Choroid plexus epithelial cell (primary cell): ENCODE data around the gene EEF1B2.
A peak's percentile ranks its signal among the peaks of the same experiment; 100 is the strongest.
"Not testable (repeated sequence)": the region's sequence is repeated elsewhere in the genome, so short reads cannot be mapped to it uniquely, and the experiment has no call there.

Experiments used
- DNase-seq: peaks from one replicate; pipeline ENCODE4 v3.0.0-alpha.2; 2010; ENCODE audit warnings: low read depth
- H3K4me3 ChIP-seq: 2 replicates; pipeline ENCODE4 v1.5.1; 2011; ENCODE audit warnings: low read depth, mild to moderate bottlenecking, control low read depth, low read length, moderate library complexity
- TF ChIP-seq, protein P1 (sequence below): conservative IDR thresholded peaks from 2 replicates; pipeline ENCODE4 v1.5.1; 2011; ENCODE audit warnings: low read depth, mild to moderate bottlenecking, control low read depth, inconsistent platforms, low read length, moderate library complexity

The EEF1B2 gene

DNA sequence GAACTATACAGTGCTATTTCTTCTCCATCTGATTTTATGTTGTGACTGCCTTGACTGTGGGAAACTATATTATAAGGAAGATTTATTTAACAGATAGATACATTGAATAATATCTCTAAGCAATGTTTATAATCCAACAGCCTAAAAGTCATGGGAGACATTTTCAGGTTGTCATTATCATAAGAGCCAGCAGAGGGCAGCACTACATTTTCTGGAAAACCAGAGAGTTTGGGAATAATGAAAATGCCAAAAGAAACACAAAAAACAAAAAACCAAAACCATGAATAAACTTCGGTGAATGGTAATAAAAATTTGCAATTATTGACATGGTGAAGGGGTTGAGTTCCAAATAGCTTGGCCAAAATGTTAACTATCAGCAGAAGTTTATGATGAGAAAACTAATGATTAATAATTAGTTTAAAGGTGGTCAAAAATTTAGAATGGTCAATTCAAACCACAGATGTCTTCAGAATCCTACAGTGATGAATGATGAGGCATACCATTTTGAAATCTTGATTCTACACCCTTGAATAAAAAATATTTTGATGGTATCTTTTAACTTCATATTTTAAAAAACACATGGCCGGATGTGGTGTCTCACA is 4.7 kb downstream of the EEF1B2 start:
- TF ChIP-seq, protein P1, sequence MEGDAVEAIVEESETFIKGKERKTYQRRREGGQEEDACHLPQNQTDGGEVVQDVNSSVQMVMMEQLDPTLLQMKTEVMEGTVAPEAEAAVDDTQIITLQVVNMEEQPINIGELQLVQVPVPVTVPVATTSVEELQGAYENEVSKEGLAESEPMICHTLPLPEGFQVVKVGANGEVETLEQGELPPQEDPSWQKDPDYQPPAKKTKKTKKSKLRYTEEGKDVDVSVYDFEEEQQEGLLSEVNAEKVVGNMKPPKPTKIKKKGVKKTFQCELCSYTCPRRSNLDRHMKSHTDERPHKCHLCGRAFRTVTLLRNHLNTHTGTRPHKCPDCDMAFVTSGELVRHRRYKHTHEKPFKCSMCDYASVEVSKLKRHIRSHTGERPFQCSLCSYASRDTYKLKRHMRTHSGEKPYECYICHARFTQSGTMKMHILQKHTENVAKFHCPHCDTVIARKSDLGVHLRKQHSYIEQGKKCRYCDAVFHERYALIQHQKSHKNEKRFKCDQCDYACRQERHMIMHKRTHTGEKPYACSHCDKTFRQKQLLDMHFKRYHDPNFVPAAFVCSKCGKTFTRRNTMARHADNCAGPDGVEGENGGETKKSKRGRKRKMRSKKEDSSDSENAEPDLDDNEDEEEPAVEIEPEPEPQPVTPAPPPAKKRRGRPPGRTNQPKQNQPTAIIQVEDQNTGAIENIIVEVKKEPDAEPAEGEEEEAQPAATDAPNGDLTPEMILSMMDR, result peak; percentile 67
- peak; percentile 56 for DNase-seq

DNA sequence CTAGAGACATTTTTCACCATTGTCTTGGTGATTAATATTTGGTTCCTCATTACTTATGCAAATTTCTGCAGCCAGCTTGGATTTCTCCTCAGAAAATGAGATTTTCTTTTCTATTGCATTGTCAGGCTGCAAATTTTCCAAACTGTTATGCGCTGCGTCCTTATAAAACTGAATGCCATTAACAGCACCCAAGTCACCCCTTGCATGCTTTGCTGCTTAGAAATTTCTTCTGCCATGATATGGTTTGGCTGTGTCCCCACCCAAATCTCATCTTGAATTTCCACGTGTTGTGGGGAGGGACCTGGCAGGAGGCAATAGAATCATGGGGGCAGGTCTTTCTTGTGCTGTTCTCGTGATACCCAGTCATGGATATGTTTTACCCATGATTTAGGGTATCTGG is 8.5 kb downstream of the EEF1B2 start:
- DNase-seq, result not testable (repeated sequence)

More for the DNA sequence above, 4.7 kb downstream of the EEF1B2 start:
- no peak overlapping the region for H3K4me3 ChIP-seq

DNA sequence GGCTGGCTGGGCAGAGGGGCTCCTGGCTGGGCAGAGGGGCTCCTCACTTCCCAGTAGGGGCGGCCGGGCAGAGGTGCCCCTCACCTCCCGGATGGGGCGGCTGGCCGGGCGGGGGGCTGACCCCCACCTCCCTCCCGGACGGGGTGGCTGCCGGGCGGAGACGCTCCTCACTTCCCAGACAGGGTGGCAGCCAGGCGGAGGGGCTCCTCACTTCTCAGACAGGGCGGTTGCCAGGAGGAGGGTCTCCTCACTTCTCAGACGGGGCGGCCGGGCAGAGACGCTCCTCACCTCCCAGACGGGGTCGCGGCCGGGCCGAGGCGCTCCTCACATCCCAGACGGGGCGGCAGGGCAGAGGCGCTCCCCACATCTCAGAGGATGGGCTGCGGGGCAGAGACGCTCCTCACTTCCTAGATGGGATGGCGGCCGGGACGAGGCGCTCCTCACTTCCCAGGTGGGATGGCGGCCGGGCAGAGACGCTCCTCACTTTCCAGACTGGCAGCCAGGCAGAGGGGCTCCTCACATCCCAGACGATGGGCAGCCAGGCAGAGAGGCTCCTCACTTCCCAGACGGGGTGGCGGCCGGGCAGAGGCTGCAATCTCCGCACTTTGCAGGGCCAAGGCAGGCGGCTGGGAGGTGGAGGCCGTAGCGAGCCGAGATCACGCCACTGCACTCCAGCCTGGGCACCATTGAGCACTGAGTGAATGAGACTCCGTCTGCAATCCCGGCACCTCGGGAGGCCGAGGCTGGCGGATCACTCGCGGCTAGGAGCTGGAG is 12.1 kb downstream of the EEF1B2 start:
- not testable (repeated sequence) for DNase-seq, H3K4me3 ChIP-seq

More for the DNA sequence above, 8.5 kb downstream of the EEF1B2 start:
- H3K4me3 ChIP-seq, result not testable (repeated sequence)

DNA sequence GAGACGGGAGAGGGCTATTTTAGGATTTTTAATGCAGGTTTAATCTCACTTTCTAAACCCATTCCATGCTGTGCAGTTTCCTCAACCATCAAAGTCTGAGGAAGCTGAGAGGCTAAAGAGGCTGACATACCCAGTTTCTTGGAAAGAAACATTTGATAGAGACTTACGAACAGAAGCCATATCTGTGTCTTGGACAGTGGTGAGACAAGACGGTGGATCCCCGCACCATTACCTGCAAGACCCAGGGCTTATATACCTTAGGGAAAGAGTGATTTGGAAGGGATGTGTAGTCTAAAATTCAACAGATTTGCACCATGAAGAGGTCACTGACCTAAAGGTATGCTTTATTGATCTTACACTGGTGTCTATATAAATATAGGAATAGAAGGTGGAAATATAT is 13.5 kb downstream of the EEF1B2 start:
- H3K4me3 ChIP-seq, result no peak overlapping the region
- TF ChIP-seq, protein P1, result no peak
- DNase-seq, result no peak

DNA sequence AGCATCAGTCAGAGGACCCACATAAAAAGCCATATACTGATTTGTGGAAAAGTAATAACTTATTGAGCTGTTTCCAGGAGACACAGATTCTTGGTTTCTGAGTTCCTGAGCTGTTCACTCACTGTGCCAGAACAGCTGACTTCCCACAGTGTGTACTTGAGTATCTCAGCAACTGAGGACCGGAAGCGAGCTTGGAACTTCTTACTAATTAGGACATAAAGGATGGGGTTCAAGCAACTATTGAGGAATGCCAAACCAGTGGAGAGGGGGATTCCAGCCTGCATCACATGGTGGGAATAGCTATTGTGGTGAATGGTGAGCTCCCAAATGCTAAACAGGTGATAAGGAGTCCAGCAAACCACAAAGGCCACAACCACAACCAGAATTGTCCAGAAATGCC is 16.4 kb downstream of the EEF1B2 start:
- DNase-seq, result peak; percentile 46
- TF ChIP-seq, protein P1, result no peak
- no peak overlapping the region for H3K4me3 ChIP-seq

DNA sequence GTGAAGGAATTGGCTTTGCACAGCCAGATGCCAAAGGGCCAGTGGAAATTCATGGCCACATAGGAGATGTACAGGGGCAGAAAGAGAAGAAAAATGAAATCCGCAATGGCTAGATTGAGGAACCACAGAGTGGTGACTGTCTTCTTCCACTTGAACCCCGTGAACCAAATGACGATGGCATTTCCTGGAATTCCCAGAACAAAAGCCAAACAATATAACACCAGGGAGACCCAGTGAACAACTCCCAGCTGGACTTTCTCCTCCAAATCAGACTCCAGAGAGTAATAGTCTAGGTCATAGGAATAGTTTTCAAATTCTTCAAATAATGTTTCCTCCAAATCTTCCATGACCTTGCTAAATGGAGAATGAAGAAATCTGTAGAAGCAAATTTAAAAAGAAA is 17.2 kb downstream of the EEF1B2 start:
- TF ChIP-seq, protein P1, result no peak
- no peak for DNase-seq
- no peak overlapping the region for H3K4me3 ChIP-seq

DNA sequence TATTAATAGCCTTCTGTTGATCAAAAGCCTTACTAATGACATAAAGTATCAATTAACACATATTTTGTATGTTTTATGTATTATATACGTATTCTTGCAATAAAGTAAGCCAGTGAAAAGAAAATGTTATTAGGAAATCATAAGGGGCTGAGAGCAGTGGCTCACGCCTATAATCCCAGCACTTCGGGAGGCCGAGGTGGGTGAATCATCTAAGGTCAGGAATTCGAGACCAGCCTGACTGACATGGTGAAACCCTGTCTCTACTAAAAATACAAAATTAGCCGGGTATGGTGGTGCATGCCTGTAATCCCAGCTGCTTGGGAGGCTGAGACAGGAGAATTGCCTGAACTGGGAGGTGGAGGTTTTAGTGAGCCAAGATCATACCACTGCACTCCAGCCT is 21.8 kb downstream of the EEF1B2 start:
- peak; percentile 49 for DNase-seq
- H3K4me3 ChIP-seq, result not testable (repeated sequence)

DNA sequence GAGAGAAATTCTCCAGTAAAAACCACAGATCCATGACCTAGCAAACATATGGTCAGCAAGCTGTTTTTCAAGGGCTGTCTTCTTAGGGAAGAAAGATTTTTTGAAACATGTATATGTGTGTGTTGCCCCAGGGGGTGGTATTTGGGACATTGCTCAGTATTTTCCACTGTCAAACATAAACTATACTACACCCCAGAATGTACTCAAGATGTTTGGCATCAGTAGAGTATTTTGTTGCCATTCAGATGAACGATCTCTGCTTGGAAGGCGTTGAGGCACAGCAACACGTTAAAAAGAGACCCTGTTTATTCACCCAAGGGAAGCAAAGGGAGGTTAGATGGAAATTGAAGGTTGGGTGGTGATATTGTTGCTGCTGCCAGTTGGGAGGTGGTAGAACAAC is 30.0 kb downstream of the EEF1B2 start:
- TF ChIP-seq, protein P1, result no peak
- no peak overlapping the region for H3K4me3 ChIP-seq
- no peak for DNase-seq
